AG09319 (cell line): ENCODE data around the gene TOMM20.

ENCODE experiments used
- DNase-seq: peaks from one replicate; pipeline ENCODE4 v3.0.0-alpha.2; 2010; ENCODE audit warnings: low read depth; ENCODE audit errors: extremely low read depth
- CTCF ChIP-seq: IDR thresholded peaks from 2 replicates; pipeline ENCODE4 v1.5.1; 2011; ENCODE audit warnings: low read depth, mild to moderate bottlenecking, inconsistent platforms, low read length, moderate library complexity

Gene TOMM20

GRCh38 chr1:235128456-235129328, at the start of gene TOMM20:
TSS of gene TOMM20 (minus strand) at chr1:235128837. CDS start at chr1:235128715, 122 bp downstream.
- TF ChIP-seq CTCF = no peak; the same call in 1 of the 2 replicates

DNA sequence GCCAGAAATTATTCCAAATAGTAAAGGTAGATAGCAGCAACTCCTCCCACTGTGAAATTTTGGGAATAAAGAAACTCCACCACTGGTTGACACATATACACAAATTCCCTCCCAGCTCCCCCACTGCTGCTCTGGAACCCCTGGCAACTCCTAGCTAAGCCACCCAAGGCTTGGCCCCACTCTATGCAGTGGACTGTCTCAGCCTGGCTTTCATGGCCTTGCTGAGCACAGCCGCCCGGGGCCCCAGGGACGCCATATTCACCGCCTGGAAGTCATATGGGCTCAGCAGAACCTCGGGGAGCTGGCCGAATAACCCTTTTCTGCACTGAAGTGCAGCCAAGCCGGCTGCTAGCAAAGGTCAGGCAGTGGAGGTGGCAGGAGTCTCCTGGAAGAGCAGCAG, 47.8 kb upstream of the TOMM20 start:
- no peak for DNase-seq
- no peak for TF ChIP-seq CTCF

More at GRCh38 chr1:235128456-235129328, at the start of gene TOMM20:
- peak; percentile 96 for DNase-seq

DNA sequence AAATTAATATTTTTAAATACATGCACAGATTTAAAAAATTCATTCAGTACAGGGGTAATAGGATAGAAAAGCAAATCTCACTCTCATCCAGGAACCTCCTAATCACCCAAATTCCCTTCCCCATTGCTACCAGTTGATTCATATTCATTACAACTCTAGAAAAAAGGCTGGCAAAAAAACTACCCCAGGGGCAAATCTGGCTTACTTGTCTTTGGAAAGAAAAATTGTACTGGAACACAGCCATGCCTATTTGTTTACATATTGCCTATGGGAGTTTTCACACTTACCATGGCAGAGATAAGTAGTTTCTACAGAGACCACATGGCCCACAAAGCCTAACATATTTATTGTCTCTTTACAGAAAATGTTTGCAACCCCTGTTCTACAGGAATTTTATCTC, 41.3 kb upstream of the TOMM20 start:
- DNase-seq = no peak
- no peak for TF ChIP-seq CTCF

GRCh38 chr1:235168375-235168774, 39.7 kb upstream of the TOMM20 start:
- TF ChIP-seq CTCF = no peak
- DNase-seq = no peak

- TF ChIP-seq CTCF = no peak
- no peak for DNase-seq
Measured at GRCh38 chr1:235161685-235162327, 33.2 kb upstream of the TOMM20 start.

- peak; percentile 70 for DNase-seq
- TF ChIP-seq CTCF = peak; percentile 20
Measured at GRCh38 chr1:235160957-235161684, 32.5 kb upstream of the TOMM20 start, which contains the start of gene RBM34. TSS of gene RBM34 (minus strand) at chr1:235161250. CDS start at chr1:235161226, 24 bp downstream.
